Adrenal gland (tissue), 5 donors: ENCODE data around the gene PSMD7.

Source experiments
- CTCF ChIP-seq, 6 experiments: fragments of 450-650 bp in 4 of 6; fragments of 200-600 bp in 2 of 6; sonication (generic) in 1 of 6; IDR thresholded peaks; 1 replicate in 5 of 6; 2 replicates in 1 of 6; pipeline versions ENCODE4 v1.5.1 to v1.8.0; 2016 to 2021; ENCODE audit warnings: antibody characterized with exemption in 6 of 6, mild to moderate bottlenecking in 2 of 6, moderate library complexity in 1 of 6
- POLR2A ChIP-seq, 2 donors: fragments of 450-650 bp; IDR thresholded peaks; one replicate each; pipeline ENCODE4 v1.6.1; 2017; ENCODE audit warnings: antibody characterized with exemption in 2 of 2, mild to moderate bottlenecking in 2 of 2, moderate library complexity in 1 of 2
- donor health status: DM: no; HTN: no; CAD: no.

GRCh38 chr16:74309789-74310781, 13.5 kb downstream of the PSMD7 start:
- peak; percentile 40 to 84 (median 78) for TF ChIP-seq CTCF (IDR thresholded peaks at IDR 0.05)
- no peak for TF ChIP-seq POLR2A (IDR thresholded peaks at IDR 0.05)
